ENCODE results near the gene NACAD.

GRCh38 chr7:45099891-45100760 lies 11.4 kb upstream of the NACAD start:
- no peak for TF ChIP-seq CTCF (IDR thresholded peaks at IDR 0.05)
- TF ChIP-seq POLR2A (IDR thresholded peaks at IDR 0.05) = no peak
